ENCODE results near the gene NGFR. TPM values are rescaled to one million over a fixed set of nuclear protein-coding genes. Genes with fewer than 3 reads are reported as not detected.

The NGFR gene, protein sequence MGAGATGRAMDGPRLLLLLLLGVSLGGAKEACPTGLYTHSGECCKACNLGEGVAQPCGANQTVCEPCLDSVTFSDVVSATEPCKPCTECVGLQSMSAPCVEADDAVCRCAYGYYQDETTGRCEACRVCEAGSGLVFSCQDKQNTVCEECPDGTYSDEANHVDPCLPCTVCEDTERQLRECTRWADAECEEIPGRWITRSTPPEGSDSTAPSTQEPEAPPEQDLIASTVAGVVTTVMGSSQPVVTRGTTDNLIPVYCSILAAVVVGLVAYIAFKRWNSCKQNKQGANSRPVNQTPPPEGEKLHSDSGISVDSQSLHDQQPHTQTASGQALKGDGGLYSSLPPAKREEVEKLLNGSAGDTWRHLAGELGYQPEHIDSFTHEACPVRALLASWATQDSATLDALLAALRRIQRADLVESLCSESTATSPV
- total RNA-seq (2021; ENCODE audit: unreplicated experiment) = 1.6 TPM
- 0.75 TPM for polyA plus RNA-seq (2012; ENCODE audit: insufficient read length)
- Bru-seq, nascent RNA = percentile 15 among the genes with signal in this experiment
- percentile 24 among the genes with signal in this experiment for BruChase-seq, experiment 1, labeled RNA remaining after a 2-hour chase
- percentile 29 among the genes with signal in this experiment for BruChase-seq, experiment 2, labeled RNA remaining after a 6-hour chase
- long read RNA-seq, partial matches to known transcripts = 1 of 1 reads
- long read RNA-seq, other reads (novel, unspliced or antisense) = 0 of 1 reads

DNA sequence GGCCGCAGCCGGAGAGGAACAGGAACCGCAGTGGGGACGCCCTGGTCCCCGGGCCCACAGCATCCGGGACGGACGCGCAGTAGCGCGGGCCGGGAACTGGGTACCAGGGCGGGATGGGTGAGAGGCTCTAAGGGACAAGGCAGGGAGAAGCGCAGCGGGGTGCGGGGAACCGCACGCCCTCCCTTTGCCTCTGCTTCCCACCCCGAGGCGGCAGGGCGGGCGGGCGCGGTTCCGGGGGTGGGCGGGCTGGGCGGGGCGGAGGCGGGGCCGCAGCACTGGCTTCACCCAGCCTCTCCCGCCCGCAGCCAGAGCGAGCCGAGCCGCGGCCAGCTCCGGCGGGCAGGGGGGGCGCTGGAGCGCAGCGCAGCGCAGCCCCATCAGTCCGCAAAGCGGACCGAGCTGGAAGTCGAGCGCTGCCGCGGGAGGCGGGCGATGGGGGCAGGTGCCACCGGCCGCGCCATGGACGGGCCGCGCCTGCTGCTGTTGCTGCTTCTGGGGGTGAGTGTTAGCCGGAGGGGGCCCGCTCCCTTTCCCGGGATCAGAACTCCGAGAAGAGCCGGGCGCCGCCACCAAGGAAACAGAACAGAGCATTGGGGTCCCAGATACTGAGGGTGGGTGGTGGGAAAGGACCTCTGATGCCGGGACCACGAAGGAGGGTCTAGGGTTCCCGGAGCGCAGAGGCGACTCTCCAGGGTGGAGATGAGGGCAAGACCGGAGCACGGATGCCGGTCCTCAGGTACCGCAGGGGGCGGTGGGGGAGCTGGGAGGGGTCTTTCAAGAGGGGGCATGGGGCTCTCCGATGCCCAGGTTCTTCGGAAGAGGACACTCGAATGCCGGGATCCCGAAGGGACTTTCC is at the start of gene NGFR:
Gene NGFR, plus strand, starts transcription at position 308 of the 856 bp plus-strand sequence. Its CDS starts 125 bp downstream, at position 433.
- Histone ChIP-seq H3K9me3 (ENCODE audit: control insufficient read depth, insufficient read depth, low read depth, low read length) (no peaks in the 10 kb centered on the region), H3K36me3 (ENCODE audit: control insufficient read depth, insufficient read depth, low read length) (no peaks in the 10 kb centered on the region), H3K4me1 (ENCODE audit: control insufficient read depth, insufficient read depth, low read length) (peaks cover 13% of the 10 kb centered on the region), H3K27me3 (ENCODE audit: control insufficient read depth, insufficient read depth, low read length) (peaks cover 26% of the 10 kb centered on the region), H3K27ac (ENCODE audit: low read length) (no peak within 1 kb of the TSS), H3K4me3 (ENCODE audit: low read depth in 2 of 2, low read length in 2 of 2) (peak within 1 kb of the TSS; percentile 41 to 56)
- in situ Hi-C loops (cut with HindIII; ENCODE audit: low pct_unique_long_range_greater_than_20kb, low sequenced_read_pairs) (no loop called here), intact Hi-C loops (cut with micrococcal nuclease; ENCODE audit: unreplicated experiment) (loop anchor here (5.0 kb wide), 1 partner anchor 57 kb away; no protein-coding TSS in a partner anchor)
- POLR2A ChIA-PET = no interaction called here
- ATAC-seq (peak; percentile 81), DNase-seq (ENCODE audit: low read depth, low spot score) (no peak)
- no TSS peak for BruUV-seq (replicated peaks)
- CTCF ChIA-PET = no interaction called here
- no peak for TF ChIP-seq SIN3A (IDR thresholded peaks at IDR 0.05; ENCODE audit: borderline replicate concordance, insufficient read depth, low read depth, low read length)
- TF ChIP-seq TCF7L2 (IDR thresholded peaks at IDR 0.05; ENCODE audit: low read depth, low read length) = no peak
- TF ChIP-seq, protein P1, sequence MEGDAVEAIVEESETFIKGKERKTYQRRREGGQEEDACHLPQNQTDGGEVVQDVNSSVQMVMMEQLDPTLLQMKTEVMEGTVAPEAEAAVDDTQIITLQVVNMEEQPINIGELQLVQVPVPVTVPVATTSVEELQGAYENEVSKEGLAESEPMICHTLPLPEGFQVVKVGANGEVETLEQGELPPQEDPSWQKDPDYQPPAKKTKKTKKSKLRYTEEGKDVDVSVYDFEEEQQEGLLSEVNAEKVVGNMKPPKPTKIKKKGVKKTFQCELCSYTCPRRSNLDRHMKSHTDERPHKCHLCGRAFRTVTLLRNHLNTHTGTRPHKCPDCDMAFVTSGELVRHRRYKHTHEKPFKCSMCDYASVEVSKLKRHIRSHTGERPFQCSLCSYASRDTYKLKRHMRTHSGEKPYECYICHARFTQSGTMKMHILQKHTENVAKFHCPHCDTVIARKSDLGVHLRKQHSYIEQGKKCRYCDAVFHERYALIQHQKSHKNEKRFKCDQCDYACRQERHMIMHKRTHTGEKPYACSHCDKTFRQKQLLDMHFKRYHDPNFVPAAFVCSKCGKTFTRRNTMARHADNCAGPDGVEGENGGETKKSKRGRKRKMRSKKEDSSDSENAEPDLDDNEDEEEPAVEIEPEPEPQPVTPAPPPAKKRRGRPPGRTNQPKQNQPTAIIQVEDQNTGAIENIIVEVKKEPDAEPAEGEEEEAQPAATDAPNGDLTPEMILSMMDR (IDR thresholded peaks at IDR 0.05) = no peak; the same call in 1 of the 2 replicates
- no peak for TF ChIP-seq POLR2AphosphoS5 (IDR thresholded peaks at IDR 0.05; ENCODE audit: low read depth, low read length)
- TF ChIP-seq, protein P2, sequence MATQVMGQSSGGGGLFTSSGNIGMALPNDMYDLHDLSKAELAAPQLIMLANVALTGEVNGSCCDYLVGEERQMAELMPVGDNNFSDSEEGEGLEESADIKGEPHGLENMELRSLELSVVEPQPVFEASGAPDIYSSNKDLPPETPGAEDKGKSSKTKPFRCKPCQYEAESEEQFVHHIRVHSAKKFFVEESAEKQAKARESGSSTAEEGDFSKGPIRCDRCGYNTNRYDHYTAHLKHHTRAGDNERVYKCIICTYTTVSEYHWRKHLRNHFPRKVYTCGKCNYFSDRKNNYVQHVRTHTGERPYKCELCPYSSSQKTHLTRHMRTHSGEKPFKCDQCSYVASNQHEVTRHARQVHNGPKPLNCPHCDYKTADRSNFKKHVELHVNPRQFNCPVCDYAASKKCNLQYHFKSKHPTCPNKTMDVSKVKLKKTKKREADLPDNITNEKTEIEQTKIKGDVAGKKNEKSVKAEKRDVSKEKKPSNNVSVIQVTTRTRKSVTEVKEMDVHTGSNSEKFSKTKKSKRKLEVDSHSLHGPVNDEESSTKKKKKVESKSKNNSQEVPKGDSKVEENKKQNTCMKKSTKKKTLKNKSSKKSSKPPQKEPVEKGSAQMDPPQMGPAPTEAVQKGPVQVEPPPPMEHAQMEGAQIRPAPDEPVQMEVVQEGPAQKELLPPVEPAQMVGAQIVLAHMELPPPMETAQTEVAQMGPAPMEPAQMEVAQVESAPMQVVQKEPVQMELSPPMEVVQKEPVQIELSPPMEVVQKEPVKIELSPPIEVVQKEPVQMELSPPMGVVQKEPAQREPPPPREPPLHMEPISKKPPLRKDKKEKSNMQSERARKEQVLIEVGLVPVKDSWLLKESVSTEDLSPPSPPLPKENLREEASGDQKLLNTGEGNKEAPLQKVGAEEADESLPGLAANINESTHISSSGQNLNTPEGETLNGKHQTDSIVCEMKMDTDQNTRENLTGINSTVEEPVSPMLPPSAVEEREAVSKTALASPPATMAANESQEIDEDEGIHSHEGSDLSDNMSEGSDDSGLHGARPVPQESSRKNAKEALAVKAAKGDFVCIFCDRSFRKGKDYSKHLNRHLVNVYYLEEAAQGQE (IDR thresholded peaks at IDR 0.05; ENCODE audit: insufficient read depth in 1 of 2, low read depth in 2 of 2, low read length in 1 of 2) = no peak

DNA sequence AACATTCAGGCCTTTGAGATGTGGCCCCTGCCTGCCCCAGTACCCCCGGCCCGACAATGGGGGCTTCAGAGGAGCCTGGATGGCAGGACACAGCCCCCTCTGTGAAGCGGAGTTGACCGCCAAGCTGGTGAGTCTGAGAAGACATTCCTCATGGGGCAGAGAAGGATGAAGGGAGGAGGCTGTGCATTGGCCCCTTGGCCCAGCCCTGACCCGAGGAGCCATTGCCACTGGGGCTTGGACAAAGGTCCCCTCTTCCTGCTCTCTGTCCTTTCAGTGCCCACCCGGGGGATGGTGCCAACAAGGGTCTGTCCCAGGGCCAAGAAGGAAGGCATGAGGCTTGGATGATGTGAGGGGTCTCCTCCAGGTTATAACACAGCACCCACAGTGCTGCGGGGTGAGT is 49.5 kb upstream of the NGFR start:
- intact Hi-C loops (cut with micrococcal nuclease; ENCODE audit: unreplicated experiment) (no loop called here), in situ Hi-C loops (cut with HindIII; ENCODE audit: low pct_unique_long_range_greater_than_20kb, low sequenced_read_pairs) (no loop called here)
- Histone ChIP-seq H3K27ac (ENCODE audit: low read length) (no peak overlapping the region), H3K4me3 (ENCODE audit: low read depth in 2 of 2, low read length in 2 of 2) (no peak overlapping the region), H3K27me3 (ENCODE audit: control insufficient read depth, insufficient read depth, low read length) (peaks cover 3% of the 10 kb centered on the region; the same call in 1 of the 2 replicates), H3K4me1 (ENCODE audit: control insufficient read depth, insufficient read depth, low read length) (no peaks in the 10 kb centered on the region), H3K9me3 (ENCODE audit: control insufficient read depth, insufficient read depth, low read depth, low read length) (no peaks in the 10 kb centered on the region), H3K36me3 (ENCODE audit: control insufficient read depth, insufficient read depth, low read length) (no peaks in the 10 kb centered on the region)
- DNase-seq (ENCODE audit: low read depth, low spot score) (no peak), ATAC-seq (no peak)
- ChIA-PET POLR2A (no interaction called here), CTCF (interaction anchor here (0.6 kb wide), 1 partner anchor 265 kb away, joined by 8 read pairs; no protein-coding TSS in a partner anchor)
- BruUV-seq (replicated peaks) = no TSS peak
- TF ChIP-seq SIN3A (IDR thresholded peaks at IDR 0.05; ENCODE audit: borderline replicate concordance, insufficient read depth, low read depth, low read length) (no peak), POLR2AphosphoS5 (IDR thresholded peaks at IDR 0.05; ENCODE audit: low read depth, low read length) (no peak), TCF7L2 (IDR thresholded peaks at IDR 0.05; ENCODE audit: low read depth, low read length) (no peak)
- TF ChIP-seq, protein P1 (IDR thresholded peaks at IDR 0.05) = no peak
- TF ChIP-seq, protein P2 (IDR thresholded peaks at IDR 0.05; ENCODE audit: insufficient read depth in 1 of 2, low read depth in 2 of 2, low read length in 1 of 2) = no peak
